ENCODE results near the gene CROCC2. TPM values are rescaled to one million over a fixed set of nuclear protein-coding genes. Genes with fewer than 3 reads are reported as not detected.

CROCC2 gene
- total RNA-seq, 6 experiments from 2014 or later = not detected

- Mint-ChIP-seq H3K36me3 (ENCODE audit: low read depth) (no peaks in the 10 kb centered on the region), H3K27ac (peak overlapping the region; percentile 99), H3K4me1 (ENCODE audit: low read depth) (peaks cover 18% of the 10 kb centered on the region), H3K27me3 (ENCODE audit: insufficient read depth) (peaks cover 2% of the 10 kb centered on the region), H3K4me3 (no peak overlapping the region), H3K9me3 (no peaks in the 10 kb centered on the region)
- DNase-seq = no peak
- TF ChIP-seq CTCF (IDR thresholded peaks at IDR 0.05) = no peak
Measured at GRCh38 chr2:240922245-240922981, 16.3 kb downstream of the CROCC2 start.

GRCh38 chr2:240922982-240923537 is 16.9 kb downstream of the CROCC2 start:
- Mint-ChIP-seq H3K27me3 (ENCODE audit: insufficient read depth) (peaks cover 2% of the 10 kb centered on the region), H3K9me3 (peaks cover 4% of the 10 kb centered on the region; the same call in 1 of the 2 replicates), H3K36me3 (ENCODE audit: low read depth) (no peaks in the 10 kb centered on the region), H3K4me1 (ENCODE audit: low read depth) (peaks cover 18% of the 10 kb centered on the region), H3K4me3 (no peak overlapping the region), H3K27ac (no peak overlapping the region)
- DNase-seq = no peak
- no peak for TF ChIP-seq CTCF (IDR thresholded peaks at IDR 0.05)

- DNase-seq = no peak
- Mint-ChIP-seq H3K27ac (no peak overlapping the region), H3K27me3 (ENCODE audit: insufficient read depth) (peaks cover 4% of the 10 kb centered on the region), H3K9me3 (peaks cover 7% of the 10 kb centered on the region; the same call in 1 of the 2 replicates), H3K4me1 (ENCODE audit: low read depth) (peaks cover 16% of the 10 kb centered on the region), H3K36me3 (ENCODE audit: low read depth) (no peaks in the 10 kb centered on the region), H3K4me3 (no peak overlapping the region)
- TF ChIP-seq CTCF (IDR thresholded peaks at IDR 0.05) = no peak
Measured at GRCh38 chr2:240925191-240925567, 19.0 kb downstream of the CROCC2 start.

GRCh38 chr2:240925568-240926515 is 19.7 kb downstream of the CROCC2 start:
- TF ChIP-seq CTCF (IDR thresholded peaks at IDR 0.05) = no peak
- H3K9me3 Mint-ChIP-seq = peaks cover 7% of the 10 kb centered on the region; the same call in 1 of the 2 replicates
- H3K36me3 Mint-ChIP-seq (ENCODE audit: low read depth) = no peaks in the 10 kb centered on the region
- no peak overlapping the region for H3K4me3 Mint-ChIP-seq
- H3K27me3 Mint-ChIP-seq (ENCODE audit: insufficient read depth) = peaks cover 4% of the 10 kb centered on the region
- no peak overlapping the region for H3K27ac Mint-ChIP-seq
- H3K4me1 Mint-ChIP-seq (ENCODE audit: low read depth) = peaks cover 10% of the 10 kb centered on the region
- no peak for DNase-seq

DNA sequence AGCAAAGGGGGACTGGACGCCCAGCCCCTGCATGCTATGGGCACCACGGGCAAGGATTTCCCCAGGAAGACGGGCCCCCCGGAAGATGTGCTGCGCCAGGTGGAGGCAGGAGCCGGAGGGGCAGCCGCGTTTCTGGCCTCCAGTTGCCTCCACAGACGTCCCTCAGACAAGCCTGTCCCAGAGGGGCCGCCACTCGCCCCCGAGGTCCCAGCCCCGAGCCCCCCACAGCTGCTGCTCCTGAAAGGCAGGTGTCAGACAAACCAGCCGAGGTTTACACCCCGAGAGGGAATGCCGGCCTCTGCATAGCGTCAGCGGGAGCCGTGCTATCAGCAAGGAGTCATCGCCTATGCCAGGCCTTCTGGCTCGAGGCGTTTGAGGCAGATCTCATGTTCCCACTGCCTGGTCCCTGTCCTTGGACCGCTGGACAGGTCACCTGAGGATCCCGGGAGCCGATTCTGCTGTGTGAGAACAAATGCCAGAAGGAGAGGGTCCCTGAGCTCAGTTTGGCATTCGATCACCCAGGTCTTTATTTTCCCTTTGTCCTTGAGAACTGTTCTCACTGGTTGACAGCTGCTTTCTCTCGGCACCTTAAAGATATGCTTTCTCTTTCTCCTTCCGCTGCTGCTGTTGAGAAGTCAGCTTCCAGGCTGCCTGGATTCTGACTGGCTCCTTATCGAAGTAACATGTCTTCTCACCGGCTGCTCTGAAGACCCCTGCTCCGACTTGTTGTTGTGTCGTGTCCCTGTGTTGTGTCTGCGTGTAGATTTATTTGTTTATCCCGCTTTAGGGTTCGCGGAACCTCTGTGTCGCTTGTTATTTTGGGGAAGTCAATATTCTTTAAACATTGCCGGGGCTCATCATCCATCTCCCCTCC is 20.6 kb downstream of the CROCC2 start:
- Mint-ChIP-seq H3K4me1 (ENCODE audit: low read depth) (0 out of 2 replicates have a peak, but pooled peaks cover under 1% of the 10 kb centered on the region), H3K27ac (no peak overlapping the region), H3K27me3 (ENCODE audit: insufficient read depth) (peaks cover 4% of the 10 kb centered on the region), H3K9me3 (peaks cover 7% of the 10 kb centered on the region; the same call in 1 of the 2 replicates), H3K36me3 (ENCODE audit: low read depth) (no peaks in the 10 kb centered on the region), H3K4me3 (peak overlapping the region; percentile 62)
- no peak for TF ChIP-seq CTCF (IDR thresholded peaks at IDR 0.05)
- DNase-seq = no peak
